IMR-90 (cell line): ENCODE results near the gene ZFP36L1. TPM values are rescaled to one million over a fixed set of nuclear protein-coding genes. Genes with fewer than 3 reads are reported as not detected.

Source experiments
- CHD1 ChIP-seq: IDR thresholded peaks from 2 replicates; pipeline ENCODE4 v1.6.1; 2012; ENCODE audit warnings: low read depth, low read length, improper control_type of control experiment
- MAZ ChIP-seq: IDR thresholded peaks from 2 replicates; pipeline ENCODE4 v1.6.1; 2012; ENCODE audit warnings: low read depth, mild to moderate bottlenecking, low read length, improper control_type of control experiment, moderate library complexity, borderline replicate concordance
- RFX5 ChIP-seq: IDR thresholded peaks from 2 replicates; pipeline ENCODE4 v1.8.0; 2012; ENCODE audit warnings: low read depth, mild to moderate bottlenecking, low read length, moderate library complexity
- polyA plus RNA-seq, 3 experiments: library from polyadenylated mRNA; depleted of rRNA; stranded (reverse); fragments of >200 nt; gene quantifications; 2 replicates each; pipeline ENCODE4 v1.2.3, GENCODE V29; 2012; ENCODE audit warnings: low replicate concordance in 1 of 3
- total RNA-seq: library from RNA; depleted of rRNA; stranded (reverse); fragments of >200 nt; gene quantifications from 2 replicates; pipeline ENCODE4 v1.2.3, GENCODE V29; 2012

Gene ZFP36L1
- total and polyA plus RNA-seq, 2 of the 4 experiments (the other 2 are of a cell fraction), result 6.5 to 140 TPM

- TF ChIP-seq MAZ (no peak), RFX5 (no peak), CHD1 (no peak)
Observed at GRCh38 chr14:68815298-68816182, 22.7 kb upstream of the ZFP36L1 start (continued).
